GM12878 (cell line): ENCODE data around the gene FSTL4. TPM values are rescaled to one million over a fixed set of nuclear protein-coding genes. Genes with fewer than 3 reads are reported as not detected.

ENCODE experiments used
- ATAC-seq: fragments of 200-7000 bp; cut with Tn5 transposase; 3 replicates; pipeline ENCODE4 v1.9.1; 2020; ENCODE audit warnings: mild to moderate bottlenecking, moderate library complexity
- BruUV-seq: library from RNA; stranded (reverse); fragments of 400-500 nt; replicated peaks from 2 replicates; lab custom pipeline; 2021; lab: Mats Ljungman, UMichigan
- CTCF ChIA-PET: fragments of 300-600 bp; sonication (Branson Sonifier 250); formaldehyde crosslinking; extraction: SDS; loops from one replicate; lab custom pipeline; 2021; ENCODE audit warnings: inconsistent platforms; lab: Yijun Ruan, JAX
- POLR2A ChIA-PET: fragments of 350-600 bp; formaldehyde crosslinking; extraction: SDS; loops from one replicate; lab custom pipeline; 2021; ENCODE audit warnings: inconsistent platforms; lab: Charles Lee
- RAD21 ChIA-PET: fragments of 300-600 bp; sonication (Branson Sonifier 250); formaldehyde crosslinking; loops from one replicate; lab custom pipeline; 2023; ENCODE audit warnings: antibody characterized with exemption; ENCODE audit not compliant: unreplicated experiment; lab: Charles Lee
- SMC1A ChIA-PET: fragments of 300-600 bp; sonication (Branson Sonifier 250); formaldehyde crosslinking; loops from one replicate; lab custom pipeline; 2023; ENCODE audit not compliant: unreplicated experiment, uncharacterized antibody; lab: Charles Lee
- DNase-seq: peaks from one replicate; pipeline ENCODE4 v3.0.0-alpha.2; 2011; ENCODE audit warnings: low read depth, low spot score
- FAIRE-seq: peaks from 3 replicates; lab custom pipeline; 2011; peaks lifted over from hg19 to GRCh38; lab: Jason Lieb, UNC
- H2AFZ ChIP-seq: 2 replicates; pipeline ENCODE4 v1.6.0; 2011; ENCODE audit warnings: low read depth, low read length, control low read depth; ENCODE audit not compliant: control insufficient read depth
- H3K27ac ChIP-seq: 2 replicates; pipeline ENCODE4 v1.5.1; 2011; ENCODE audit warnings: control low read depth; ENCODE audit not compliant: control insufficient read depth, insufficient read depth
- H3K27me3 ChIP-seq, 2 experiments: replicated peaks in 1 of 2; 2 replicates each; pipeline versions ENCODE4 v1.6.0 to v1.6.1; 2011; ENCODE audit warnings: low read length in 1 of 2; ENCODE audit not compliant: control insufficient read depth in 2 of 2, insufficient read depth in 2 of 2
- H3K36me3 ChIP-seq, 2 experiments: 2 replicates each; pipeline ENCODE4 v1.5.1; 2011; ENCODE audit warnings: low read length in 1 of 2; ENCODE audit not compliant: control insufficient read depth in 2 of 2, insufficient read depth in 2 of 2
- H3K4me1 ChIP-seq: 2 replicates; pipeline ENCODE4 v1.6.1; 2011; ENCODE audit warnings: mild to moderate bottlenecking, low read length, moderate library complexity, mixed read lengths; ENCODE audit not compliant: control insufficient read depth, insufficient read depth
- H3K4me2 ChIP-seq: 2 replicates; pipeline ENCODE4 v1.6.0; 2011; ENCODE audit warnings: control low read depth; ENCODE audit not compliant: control insufficient read depth, insufficient read depth
- H3K4me3 ChIP-seq: fragments of 200-600 bp; sonication (generic); 2 replicates; pipeline ENCODE4 v1.5.1; 2016
- H3K79me2 ChIP-seq: 2 replicates; pipeline ENCODE4 v1.6.0; 2011; ENCODE audit warnings: low read length; ENCODE audit not compliant: control insufficient read depth, insufficient read depth
- H3K9ac ChIP-seq: 2 replicates; pipeline ENCODE4 v1.8.0; 2011; ENCODE audit warnings: low read length, control low read depth, mixed read lengths; ENCODE audit not compliant: control insufficient read depth, insufficient read depth
- H3K9me3 ChIP-seq: replicated peaks from 3 replicates; pipeline ENCODE4 v1.5.1; 2011; ENCODE audit warnings: mild to moderate bottlenecking, low read length; ENCODE audit not compliant: control insufficient read depth, insufficient read depth
- H4K20me1 ChIP-seq: 2 replicates; pipeline ENCODE4 v1.6.0; 2011; ENCODE audit not compliant: control insufficient read depth, insufficient read depth
- BCL11A ChIP-seq: IDR thresholded peaks from 2 replicates; pipeline ENCODE4 v1.6.1; 2011; ENCODE audit warnings: low read depth, low read length
- E4F1 ChIP-seq: fragments of 450-650 bp; IDR thresholded peaks from 2 replicates; pipeline ENCODE4 v1.6.1; 2018; ENCODE audit warnings: borderline replicate concordance, mild to moderate bottlenecking; ENCODE audit not compliant: partially characterized antibody
- HDAC6 ChIP-seq: fragments of 200-600 bp; sonication (generic); IDR thresholded peaks from one replicate; pipeline ENCODE4 v1.8.0; 2017; ENCODE audit warnings: antibody characterized with exemption; ENCODE audit not compliant: unreplicated experiment
- IRF5 ChIP-seq: fragments of 450-650 bp; IDR thresholded peaks from 2 replicates; pipeline ENCODE4 v1.6.1; 2017; ENCODE audit warnings: borderline replicate concordance
- JUNB ChIP-seq: IDR thresholded peaks from 2 replicates; pipeline ENCODE4 v1.6.1; 2016; ENCODE audit warnings: antibody characterized with exemption, mild to moderate bottlenecking
- MEF2B ChIP-seq: fragments of 450-650 bp; IDR thresholded peaks from 2 replicates; pipeline ENCODE4 v1.6.1; 2018; ENCODE audit warnings: mild to moderate bottlenecking, moderate library complexity; ENCODE audit not compliant: partially characterized antibody, poor library complexity, severe bottlenecking
- MTA2 ChIP-seq: fragments of 450-650 bp; IDR thresholded peaks from 2 replicates; pipeline ENCODE4 v1.6.1; 2016; ENCODE audit warnings: low read depth, mild to moderate bottlenecking, moderate library complexity
- NFYB ChIP-seq: IDR thresholded peaks from 2 replicates; pipeline ENCODE4 v1.6.1; 2011; ENCODE audit warnings: low read depth, mild to moderate bottlenecking, low read length, improper control_type of control experiment, moderate library complexity; ENCODE audit not compliant: insufficient read depth
- PKNOX1 ChIP-seq: fragments of 450-650 bp; IDR thresholded peaks from 2 replicates; pipeline ENCODE4 v1.6.1; 2016; ENCODE audit warnings: mild to moderate bottlenecking
- PRDM15 ChIP-seq: fragments of 450-650 bp; formaldehyde crosslinking; IDR thresholded peaks from 2 replicates; pipeline ENCODE4 v1.4.0; 2020; ENCODE audit warnings: mild to moderate bottlenecking, moderate library complexity
- RAD21 ChIP-seq: IDR thresholded peaks from 2 replicates; pipeline ENCODE4 v1.6.1; 2011; ENCODE audit warnings: mild to moderate bottlenecking, low read depth, low read length, moderate library complexity; ENCODE audit not compliant: insufficient read depth
- RELA ChIP-seq: fragments of 450-650 bp; IDR thresholded peaks from 2 replicates; pipeline ENCODE4 v1.8.0; 2014; ENCODE audit warnings: borderline replicate concordance; ENCODE audit not compliant: partially characterized antibody
- SIX5 ChIP-seq: IDR thresholded peaks from 2 replicates; pipeline ENCODE4 v1.6.1; 2011; ENCODE audit warnings: mild to moderate bottlenecking, low read depth, low read length, moderate library complexity; ENCODE audit not compliant: severe bottlenecking
- TCF7 ChIP-seq: IDR thresholded peaks from 2 replicates; pipeline ENCODE4 v1.6.1; 2014; ENCODE audit warnings: antibody characterized with exemption, borderline replicate concordance
- WGBS: methylation state at CpG from one replicate; pipeline ENCODE4 v1.1.6; 2016; ENCODE audit warnings: low lambda C conversion rate; ENCODE audit not compliant: insufficient replicate concordance, insufficient coverage; ENCODE audit errors: missing lambda C conversion rate; 5-methylcytosine and 5-hydroxymethylcytosine counted together
- in situ Hi-C: fragments of 300-500 bp; cut with MboI; formaldehyde crosslinking; loops from 9 replicates; pipeline ENCODE4 v1.14.3; 2018; ENCODE audit warnings: mixed read lengths
- intact Hi-C: fragments of 100-400 bp; cut with micrococcal nuclease; formaldehyde crosslinking; loops from one replicate; pipeline ENCODE4 v1.14.2; 2022; ENCODE audit not compliant: unreplicated experiment
- polyA plus RNA-seq, 11 experiments: library from polyadenylated mRNA; depleted of rRNA in 4 of 11; unstranded in 6 of 11; stranded (reverse) in 5 of 11; fragments of >200 nt; fragmentation: Nextera tagmentation in 4 of 11; fragmentation: Illumina TruSeq in 1 of 11; extraction: Ambion mirVana in 4 of 11; extraction: Trizol in 1 of 11; gene quantifications; 1 replicate in 1 of 11; 2 replicates in 10 of 11; pipeline versions ENCODE4 v1.2.1 to v1.2.3, GENCODE V29; 2011 to 2016; ENCODE audit warnings: inconsistent platforms in 2 of 11, missing spikeins in 2 of 11, low read depth in 1 of 11
- total RNA-seq, 4 experiments: library from RNA; depleted of rRNA in 3 of 4; stranded (reverse); fragments of >200 nt in 3 of 4; fragmentation: Illumina TruSeq in 1 of 4; extraction: Trizol in 1 of 4; gene quantifications; 2 replicates each; pipeline versions ENCODE4 v1.2.1 to v1.2.3, GENCODE V29; 2013 to 2021

Gene FSTL4
- total and polyA plus RNA-seq, 10 of the 15 experiments (the other 5 are each of a cell fraction or from before 2014, with no cell fraction given): 0.01 to 0.79 (median 0.21) TPM; not detected in 6

GRCh38 chr5:133253070-133253469, 359.3 kb downstream of the FSTL4 start:
- RAD21 ChIA-PET: no interaction called here
- in situ Hi-C loops: no loop called here

More at GRCh38 chr5:133253070-133253469, 359.3 kb downstream of the FSTL4 start:
- no TSS peak for BruUV-seq
- DNase-seq: no peak
- POLR2A ChIA-PET: no interaction called here
- H4K20me1 ChIP-seq: no peaks in the 10 kb centered on the region
- no peak overlapping the region for H3K27ac ChIP-seq
- WGBS: 51% methylated on average over 6 of the region's 6 CpGs
- no peak overlapping the region for H3K4me3 ChIP-seq
- no peak overlapping the region for H2AFZ ChIP-seq
- no peaks in the 10 kb centered on the region for H3K27me3 ChIP-seq
- intact Hi-C loops: no loop called here
- CTCF ChIA-PET: interaction anchor here (1.7 kb wide), 1 partner anchor 8 kb away, joined by 6 read pairs; no protein-coding TSS in a partner anchor
- TF ChIP-seq MTA2 (no peak), MEF2B (no peak), IRF5 (no peak), SIX5 (no peak), PRDM15 (CRISPR knock-in tag) (no peak), JUNB (no peak), PKNOX1 (no peak), TCF7 (no peak), E4F1 (no peak), NFYB (no peak), RELA (no peak), HDAC6 (no peak), RAD21 (no peak), BCL11A (no peak)
- TF ChIP-seq, all 136 proteins: peak for 0
- no peaks in the 10 kb centered on the region for H3K36me3 ChIP-seq
- no peak for FAIRE-seq
- H3K9me3 ChIP-seq: no peaks in the 10 kb centered on the region
- no peaks in the 10 kb centered on the region for H3K4me1 ChIP-seq
- H3K79me2 ChIP-seq: no peaks in the 10 kb centered on the region
- H3K4me2 ChIP-seq: no peak overlapping the region
- SMC1A ChIA-PET: interaction anchor here (1.6 to 1.8 kb wide), 2 partner anchors 8 to 10 kb away, joined by 6 to 7 read pairs; no protein-coding TSS in a partner anchor
- ATAC-seq: no peak
- H3K9ac ChIP-seq: no peak overlapping the region
